Body of pancreas (tissue), 4 donors: ENCODE results near the gene EP400. TPM values are rescaled to one million over a fixed set of nuclear protein-coding genes. Genes with fewer than 3 reads are reported as not detected.
"Not testable (repeated sequence)": the region's sequence is repeated elsewhere in the genome, so short reads cannot be mapped to it uniquely, and the experiment has no call there.

Experiments used
- ATAC-seq: fragments of 150-250 bp; one replicate; pipeline ENCODE4 v1.9.1; 2016
- DNase-seq, 4 donors: peaks; one replicate each; pipeline ENCODE4 v3.0.0-alpha.2; 2019
- H3K27ac ChIP-seq, 4 donors: fragments of 200-600 bp; sonication (generic); 1 replicate in 3 of 4; 2 replicates in 1 of 4; pipeline versions ENCODE4 v1.5.1 to v1.6.1; 2016 to 2019; ENCODE audit warnings: mild to moderate bottlenecking in 1 of 4, mixed read lengths in 1 of 4, moderate library complexity in 1 of 4
- H3K27me3 ChIP-seq, 2 donors: fragments of 200-600 bp; sonication (generic); one replicate each; pipeline ENCODE4 v1.6.0; 2016; ENCODE audit warnings: mild to moderate bottlenecking in 1 of 2
- H3K36me3 ChIP-seq, 2 donors: fragments of 200-600 bp; sonication (generic); replicated peaks in 1 of 2; 2 replicates each; pipeline ENCODE4 v1.5.1; 2016; ENCODE audit warnings: low read depth in 2 of 2; ENCODE audit not compliant: insufficient read depth in 1 of 2
- H3K4me1 ChIP-seq: fragments of 200-600 bp; sonication (generic); one replicate; pipeline ENCODE4 v1.6.0; 2016
- H3K4me3 ChIP-seq, 2 donors: fragments of 200-600 bp; sonication (generic); 1 replicate in 1 of 2; 2 replicates in 1 of 2; pipeline ENCODE4 v1.5.1; 2016 to 2019
- H3K9me3 ChIP-seq, 3 donors: fragments of 200-600 bp; sonication (generic); 1 replicate in 2 of 3; 2 replicates in 1 of 3; pipeline ENCODE4 v1.5.1; 2016
- CTCF ChIP-seq, 7 experiments: fragments of 450-650 bp in 4 of 7; fragments of 200-600 bp in 3 of 7; sonication (generic) in 3 of 7; IDR thresholded peaks; one replicate each; pipeline ENCODE4 v1.5.1; 2016 to 2019; ENCODE audit warnings: antibody characterized with exemption in 7 of 7
- POLR2A ChIP-seq, 3 donors: fragments of 450-650 bp; IDR thresholded peaks; one replicate each; pipeline ENCODE4 v1.6.1; 2016; ENCODE audit warnings: antibody characterized with exemption in 3 of 3, mild to moderate bottlenecking in 2 of 3
- WGBS, 2 donors: methylation state at CpG; one replicate each; pipeline ENCODE4 v1.1.5; 2017; 5-methylcytosine and 5-hydroxymethylcytosine counted together
- intact Hi-C: fragments of 100-400 bp; cut with DNase I; formaldehyde crosslinking; loops from one replicate; pipeline ENCODE4 v1.15.1; 2023
- total RNA-seq, 2 donors: library from RNA; depleted of rRNA; stranded (reverse); fragments of >200 nt; gene quantifications; one replicate each; pipeline ENCODE4 v1.1.0, GENCODE V29; 2016

The EP400 gene
- total RNA-seq, 2 donors from 2014 or later = 20.5 to 22.4 TPM

- ATAC-seq (no peak), DNase-seq (peak in 1 of 4 donors; percentile 2)
- peaks cover 32% of the 10 kb centered on the region for H3K4me1 ChIP-seq
- H3K27me3 ChIP-seq = no peaks in the 10 kb centered on the region
- 47 to 49% methylated on average over 8 of the region's 8 CpGs for WGBS, 2 donors
- peak overlapping the region in 1 of 4 donors; percentile 17 for H3K27ac ChIP-seq
- TF ChIP-seq CTCF (IDR thresholded peaks at IDR 0.05) (no peak), POLR2A (IDR thresholded peaks at IDR 0.05) (no peak)
- H3K9me3 ChIP-seq = no peaks in the 10 kb centered on the region
- H3K4me3 ChIP-seq = no peak overlapping the region
- intact Hi-C loops = no loop called here
- H3K36me3 ChIP-seq = peaks cover 0 to 2% of the 10 kb centered on the region in 2 donors
Measured at GRCh38 chr12:131947482-131948027, 2.2 kb upstream of the EP400 start.

DNA sequence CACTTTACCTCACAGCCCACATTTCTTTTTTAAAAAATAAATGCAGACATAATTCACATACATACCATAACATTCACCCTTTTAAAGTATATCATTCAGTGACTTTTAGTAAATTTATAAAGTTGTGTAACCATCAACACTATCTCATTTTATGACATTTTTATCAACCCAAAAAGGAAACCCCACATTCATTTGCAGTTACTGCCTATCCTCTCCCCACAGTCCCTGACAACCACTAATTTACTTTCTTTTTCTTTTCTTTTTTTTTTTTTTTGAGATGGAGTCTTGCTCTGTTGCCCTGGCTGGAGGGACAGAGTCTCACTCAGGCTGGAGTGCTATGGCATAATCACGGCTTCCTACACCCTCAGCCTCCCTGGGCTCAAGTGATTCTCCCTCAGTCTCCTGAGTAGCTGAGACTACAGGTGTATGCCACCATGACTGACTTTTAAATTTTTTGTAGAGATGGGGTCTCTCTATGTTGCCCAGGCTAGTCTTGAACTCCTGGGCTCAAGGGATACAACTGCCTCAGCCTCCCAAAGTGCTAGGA lies 1.5 kb upstream of the EP400 start:
- DNase-seq = peak in 1 of 4 donors; percentile 5
- H3K36me3 ChIP-seq = peaks cover 0 to 2% of the 10 kb centered on the region in 2 donors
- H3K27ac ChIP-seq = peak overlapping the region in 2 of 4 donors; percentile 82 to 85
- intact Hi-C loops = no loop called here
- WGBS, 2 donors = 53 to 93% methylated on average over 1 of the region's 1 CpG
- no peaks in the 10 kb centered on the region for H3K27me3 ChIP-seq
- peaks cover 39% of the 10 kb centered on the region for H3K4me1 ChIP-seq
- TF ChIP-seq POLR2A (IDR thresholded peaks at IDR 0.05) (no peak), CTCF (IDR thresholded peaks at IDR 0.05) (no peak)
- ATAC-seq = no peak
- H3K9me3 ChIP-seq = no peaks in the 10 kb centered on the region
- H3K4me3 ChIP-seq = no peak overlapping the region

DNA sequence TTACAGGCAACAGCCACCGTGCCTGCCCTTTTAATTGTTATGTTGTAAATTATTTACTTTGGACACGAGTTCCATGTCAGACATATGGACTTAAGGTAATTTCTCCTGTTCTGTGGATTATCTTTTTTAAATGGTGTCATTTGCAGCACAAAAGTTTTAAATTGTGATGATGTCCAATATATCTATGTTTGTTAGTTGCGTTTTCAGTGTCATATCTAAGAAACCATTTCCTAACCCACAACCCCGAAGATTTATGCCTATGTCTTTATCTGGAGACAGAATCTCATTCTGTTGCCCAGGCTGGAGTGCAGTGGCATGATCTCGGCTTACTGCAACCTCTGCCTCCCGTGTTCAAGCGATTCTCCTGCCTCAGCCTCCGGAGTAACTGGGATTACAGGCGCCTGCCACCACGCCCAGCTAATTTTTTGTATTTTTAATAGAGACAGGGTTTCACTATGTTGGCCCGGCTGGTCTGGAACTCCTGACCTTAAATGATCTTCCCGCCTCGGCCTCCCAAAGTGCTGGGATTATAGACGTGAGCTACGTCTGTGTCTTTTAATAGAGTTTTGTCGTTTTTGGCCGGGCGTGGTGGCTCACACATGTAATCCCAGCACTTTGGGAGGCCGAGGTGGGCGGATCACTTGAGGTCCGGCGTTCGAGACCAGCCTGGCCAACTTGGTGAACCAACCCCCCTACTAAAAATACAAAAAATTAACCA lies 870 bp upstream of the EP400 start:
- Histone ChIP-seq H3K4me1 (peaks cover 42% of the 10 kb centered on the region), H3K27ac (peak overlapping the region; percentile 56 to 85 (median 81))
- DNase-seq = peak in 3 of 4 donors; percentile 20 to 34 (median 20)
- WGBS, 2 donors = 41 to 47% methylated on average over 23 of the region's 23 CpGs
- H3K36me3 ChIP-seq, H3K4me3 ChIP-seq, ATAC-seq, H3K27me3 ChIP-seq, H3K9me3 ChIP-seq, intact Hi-C loops: not testable (repeated sequence)

DNA sequence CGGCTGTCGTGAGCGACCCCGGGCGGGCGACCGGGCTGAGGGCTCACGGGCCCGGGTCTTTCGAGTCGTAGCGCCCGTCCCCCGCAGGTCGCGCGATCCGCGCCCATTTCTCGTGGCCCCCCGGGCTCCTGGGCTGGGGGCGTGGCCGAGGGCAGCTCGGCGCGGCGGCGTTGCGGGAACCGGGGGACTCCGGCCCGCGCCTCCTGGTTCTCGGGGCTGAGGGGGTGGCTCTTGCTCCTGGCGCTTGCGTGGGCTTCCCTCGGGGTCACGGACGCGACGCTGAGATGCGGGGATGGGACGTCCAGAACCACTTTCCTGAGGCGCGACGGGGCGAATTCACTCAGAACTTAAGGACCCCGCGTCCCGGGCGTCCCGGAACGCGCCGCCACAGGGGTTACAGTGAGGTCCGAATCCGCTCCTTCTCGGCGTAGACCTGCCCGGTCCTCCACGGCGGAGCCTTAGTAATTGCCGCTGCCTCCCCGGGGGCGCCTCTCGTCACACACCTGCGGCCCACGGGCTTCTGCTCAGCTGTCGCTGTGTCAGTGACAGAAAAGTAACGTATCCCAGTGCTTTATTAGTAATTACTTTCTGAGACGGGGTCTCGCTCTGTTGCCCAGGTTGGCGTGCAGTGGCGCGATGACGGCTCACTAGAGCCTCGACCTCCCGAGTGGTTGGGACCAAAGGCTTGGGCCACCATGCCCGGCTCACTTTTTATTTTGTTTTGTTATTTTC lies 606 bp downstream of the EP400 start:
- Histone ChIP-seq H3K36me3 (no peaks in the 10 kb centered on the region), H3K27me3 (no peaks in the 10 kb centered on the region), H3K4me3 (peak overlapping the region; percentile 85 to 91), H3K4me1 (peaks cover 42% of the 10 kb centered on the region), H3K9me3 (no peaks in the 10 kb centered on the region), H3K27ac (peak overlapping the region; percentile 42 to 85 (median 81))
- DNase-seq (peak in 2 of 4 donors; percentile 26 to 35), ATAC-seq (peak; percentile 13)
- no peak for TF ChIP-seq CTCF (IDR thresholded peaks at IDR 0.05)
- TF ChIP-seq POLR2A (IDR thresholded peaks at IDR 0.05) = no peak
- intact Hi-C loops = no loop called here
- 0 to 1% methylated on average over 8 to 55 of the region's 79 CpGs for WGBS, 2 donors

DNA sequence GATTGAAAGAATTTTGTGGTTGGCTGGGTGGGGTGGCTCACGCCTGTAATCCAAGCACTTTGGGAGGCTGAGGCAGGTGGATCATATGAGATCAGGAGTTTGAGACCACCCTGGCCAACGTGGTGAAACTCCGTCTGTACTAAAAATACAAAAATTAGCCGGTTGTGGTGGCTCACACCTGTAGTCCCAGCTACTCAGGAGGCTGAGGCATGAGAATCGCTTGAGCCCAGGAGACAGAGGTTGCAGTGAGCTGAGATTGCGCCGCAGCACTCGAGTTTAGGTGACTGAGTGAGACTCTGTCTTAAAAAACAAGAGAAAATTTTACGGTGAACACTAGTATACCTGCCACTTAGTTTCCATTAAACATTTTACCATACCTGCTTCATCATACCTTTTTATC lies 4.1 kb downstream of the EP400 start:
- peaks cover 54% of the 10 kb centered on the region for H3K4me1 ChIP-seq
- H3K27me3 ChIP-seq, DNase-seq, H3K36me3 ChIP-seq, H3K9me3 ChIP-seq, ATAC-seq, H3K27ac ChIP-seq, H3K4me3 ChIP-seq, intact Hi-C loops: not testable (repeated sequence)
- WGBS, 2 donors = 96 to 97% methylated on average over 9 of the region's 9 CpGs

DNA sequence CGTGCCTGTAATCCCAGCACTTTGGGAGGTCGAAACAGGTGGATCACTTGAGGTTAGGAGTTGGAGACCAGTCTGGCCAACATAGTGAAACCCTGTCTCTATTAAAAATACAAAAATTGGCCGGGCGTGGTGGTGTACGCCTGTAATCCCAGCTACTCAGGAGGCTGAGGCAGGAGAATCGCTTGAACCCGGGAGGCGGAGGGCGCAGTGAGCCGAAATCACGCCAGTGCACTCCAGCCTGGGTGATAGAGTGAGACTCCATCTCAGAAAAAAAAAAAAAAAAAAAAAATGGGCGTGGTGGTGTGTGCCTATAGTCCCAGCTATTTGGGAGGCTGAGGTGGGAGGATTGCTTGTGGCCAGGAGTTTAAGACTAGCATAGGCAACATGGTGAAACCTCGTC lies 4.7 kb downstream of the EP400 start:
- H3K27ac ChIP-seq, ATAC-seq, H3K4me3 ChIP-seq, intact Hi-C loops, H3K9me3 ChIP-seq, DNase-seq, H3K27me3 ChIP-seq, H3K36me3 ChIP-seq: not testable (repeated sequence)
- 91 to 92% methylated on average over 13 of the region's 13 CpGs for WGBS, 2 donors
- H3K4me1 ChIP-seq = peaks cover 55% of the 10 kb centered on the region
